Measurements from ENCODE around the gene SSR2.

- TF ChIP-seq POLR2A (IDR thresholded peaks at IDR 0.05): no peak
- no peak for TF ChIP-seq CTCF (IDR thresholded peaks at IDR 0.05)
Observed at GRCh38 chr1:156052862-156053767, 32.4 kb upstream of the SSR2 start.

All from ovary (tissue), 3 donors.